Hepatocyte (in vitro differentiated cells): ENCODE results near the gene MAP2.

Experiments used
- CTCF ChIP-seq: fragments of 200-600 bp; sonication (generic); IDR thresholded peaks from 2 replicates; pipeline ENCODE4 v1.5.1; 2016; ENCODE audit warnings: antibody characterized with exemption, mild to moderate bottlenecking; ENCODE audit not compliant: poor library complexity
- EZH2phosphoT487 ChIP-seq: fragments of 200-600 bp; sonication (generic); IDR thresholded peaks from one replicate; pipeline ENCODE4 v1.6.1; 2018; ENCODE audit warnings: antibody characterized with exemption, mild to moderate bottlenecking, low read depth, moderate library complexity; ENCODE audit not compliant: unreplicated experiment, severe bottlenecking

- TF ChIP-seq CTCF (no peak), EZH2phosphoT487 (no peak)
Measured at GRCh38 chr2:209584915-209585314, 161.1 kb downstream of the MAP2 start.
